Endodermal cell (in vitro differentiated cells): ENCODE measurements around the gene MACROH2A1. TPM values are rescaled to one million over a fixed set of nuclear protein-coding genes. Genes with fewer than 3 reads are reported as not detected.

ENCODE experiments used
- DNase-seq: peaks from one replicate; pipeline ENCODE4 v3.0.0-alpha.2; 2017
- H3K27ac ChIP-seq: 2 replicates; pipeline ENCODE4 v1.5.1; 2013; ENCODE audit warnings: mild to moderate bottlenecking, low read depth, low read length, moderate library complexity
- H3K27me3 ChIP-seq: 2 replicates; pipeline ENCODE4 v1.6.1; 2013; ENCODE audit warnings: mild to moderate bottlenecking, low read length, moderate library complexity; ENCODE audit not compliant: insufficient read depth, control insufficient read depth, poor library complexity, severe bottlenecking
- H3K36me3 ChIP-seq: 2 replicates; pipeline ENCODE4 v1.7.0; 2013; ENCODE audit warnings: mild to moderate bottlenecking, low read length, moderate library complexity; ENCODE audit not compliant: control insufficient read depth, insufficient read depth
- H3K4me1 ChIP-seq: one replicate; pipeline ENCODE4 v1.7.0; 2013; ENCODE audit warnings: low read length; ENCODE audit not compliant: control insufficient read depth, insufficient read depth
- H3K4me3 ChIP-seq: 2 replicates; pipeline ENCODE4 v1.5.1; 2013; ENCODE audit warnings: mild to moderate bottlenecking, low read length, moderate library complexity
- H3K9ac ChIP-seq: 2 replicates; pipeline ENCODE4 v1.6.1; 2013; ENCODE audit warnings: mild to moderate bottlenecking, low read length, moderate library complexity; ENCODE audit not compliant: poor library complexity, severe bottlenecking; ENCODE audit errors: extremely low read depth
- H3K9me3 ChIP-seq: 2 replicates; pipeline ENCODE4 v1.6.1; 2013; ENCODE audit warnings: mild to moderate bottlenecking, low read length, moderate library complexity; ENCODE audit not compliant: control insufficient read depth
- H3K27ac Mint-ChIP-seq: 2 replicates; pipeline ENCODE4 v1.8.0; 2020; ENCODE audit warnings: mixed read lengths
- H3K27me3 Mint-ChIP-seq: 2 replicates; pipeline ENCODE4 v1.8.0; 2021; ENCODE audit warnings: mild to moderate bottlenecking, mixed read lengths; ENCODE audit not compliant: insufficient read depth
- H3K36me3 Mint-ChIP-seq: 2 replicates; pipeline ENCODE4 v1.8.0; 2020; ENCODE audit warnings: low read depth, mixed read lengths
- H3K4me1 Mint-ChIP-seq: 2 replicates; pipeline ENCODE4 v1.8.0; 2020; ENCODE audit warnings: mixed read lengths
- H3K4me3 Mint-ChIP-seq: 2 replicates; pipeline ENCODE4 v1.8.0; 2020; ENCODE audit warnings: mild to moderate bottlenecking, moderate library complexity, mixed read lengths
- H3K9me3 Mint-ChIP-seq: 2 replicates; pipeline ENCODE4 v1.8.0; 2020; ENCODE audit warnings: mild to moderate bottlenecking, mixed read lengths
- WGBS, 2 experiments: methylation state at CpG; one replicate each; pipeline versions ENCODE4 v1.1.5 to v1.1.7; 2013; ENCODE audit warnings: missing lambda C conversion rate in 2 of 2, mixed read lengths in 1 of 2; ENCODE audit not compliant: insufficient coverage in 1 of 2, insufficient read length in 1 of 2; 5-methylcytosine and 5-hydroxymethylcytosine counted together
- total RNA-seq, 2 donors: library from RNA; stranded (reverse); fragmentation: NEBNext Ultra II Directional in 1 of 2; extraction: Animal tissue kit (Norgen Biotek cat#: 25700) in 1 of 2; gene quantifications; 2 replicates in 1 of 2; 3 replicates in 1 of 2; pipeline ENCODE4 v1.2.1, GENCODE V29; 2021
- TF ChIP-seq, protein P1 (sequence below): fragments of 200-600 bp; sonication (generic); conservative IDR thresholded peaks from 2 replicates; pipeline ENCODE4 v1.5.0; 2021; ENCODE audit warnings: antibody characterized with exemption, mild to moderate bottlenecking

MACROH2A1 gene
- total RNA-seq, 2 donors from 2014 or later: 256 to 288 TPM

- peaks cover 16% of the 10 kb centered on the region for H3K9me3 Mint-ChIP-seq
- H3K4me3 Mint-ChIP-seq: no peak overlapping the region
- H3K4me3 ChIP-seq: no peak overlapping the region
Observed at GRCh38 chr5:135429301-135430134, 30.5 kb upstream of the MACROH2A1 start.

DNA sequence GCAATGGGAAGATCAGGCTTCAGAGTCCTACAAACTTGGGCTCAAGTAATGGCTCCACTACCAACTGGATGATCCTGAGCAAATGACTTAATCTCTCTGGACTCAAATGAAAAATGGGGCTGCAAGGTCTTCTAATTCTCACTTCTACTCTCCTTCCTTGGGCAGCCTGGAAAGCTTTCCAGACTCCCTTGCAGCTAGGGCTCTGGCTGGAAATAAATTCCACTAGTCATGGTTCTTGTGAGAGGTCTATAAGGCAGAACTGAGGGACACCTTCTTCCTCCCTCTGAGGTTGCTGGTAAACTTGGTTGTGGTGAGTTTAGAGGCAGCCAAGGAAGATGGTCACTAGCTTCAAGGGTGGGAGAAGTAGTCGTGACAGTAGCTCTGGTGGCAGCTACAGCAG, 29.6 kb upstream of the MACROH2A1 start:
- peaks cover 12% of the 10 kb centered on the region for H3K27me3 Mint-ChIP-seq
- peaks cover 20% of the 10 kb centered on the region for H3K9me3 ChIP-seq
- no peaks in the 10 kb centered on the region for H3K36me3 Mint-ChIP-seq
- H3K27ac Mint-ChIP-seq: no peak overlapping the region
- TF ChIP-seq, protein P1, sequence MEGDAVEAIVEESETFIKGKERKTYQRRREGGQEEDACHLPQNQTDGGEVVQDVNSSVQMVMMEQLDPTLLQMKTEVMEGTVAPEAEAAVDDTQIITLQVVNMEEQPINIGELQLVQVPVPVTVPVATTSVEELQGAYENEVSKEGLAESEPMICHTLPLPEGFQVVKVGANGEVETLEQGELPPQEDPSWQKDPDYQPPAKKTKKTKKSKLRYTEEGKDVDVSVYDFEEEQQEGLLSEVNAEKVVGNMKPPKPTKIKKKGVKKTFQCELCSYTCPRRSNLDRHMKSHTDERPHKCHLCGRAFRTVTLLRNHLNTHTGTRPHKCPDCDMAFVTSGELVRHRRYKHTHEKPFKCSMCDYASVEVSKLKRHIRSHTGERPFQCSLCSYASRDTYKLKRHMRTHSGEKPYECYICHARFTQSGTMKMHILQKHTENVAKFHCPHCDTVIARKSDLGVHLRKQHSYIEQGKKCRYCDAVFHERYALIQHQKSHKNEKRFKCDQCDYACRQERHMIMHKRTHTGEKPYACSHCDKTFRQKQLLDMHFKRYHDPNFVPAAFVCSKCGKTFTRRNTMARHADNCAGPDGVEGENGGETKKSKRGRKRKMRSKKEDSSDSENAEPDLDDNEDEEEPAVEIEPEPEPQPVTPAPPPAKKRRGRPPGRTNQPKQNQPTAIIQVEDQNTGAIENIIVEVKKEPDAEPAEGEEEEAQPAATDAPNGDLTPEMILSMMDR: no peak
- no peak overlapping the region for H3K27ac ChIP-seq
- peaks cover 6% of the 10 kb centered on the region for H3K4me1 Mint-ChIP-seq
- no peak for DNase-seq
- 72 to 100% methylated on average over 1 of the region's 1 CpG for WGBS, 2 experiments
- no peaks in the 10 kb centered on the region for H3K27me3 ChIP-seq
- H3K4me1 ChIP-seq: peaks cover under 1% of the 10 kb centered on the region
- H3K9me3 Mint-ChIP-seq: peaks cover 16% of the 10 kb centered on the region
- H3K4me3 ChIP-seq: no peak overlapping the region
- H3K36me3 ChIP-seq: no peaks in the 10 kb centered on the region
- no peak overlapping the region for H3K9ac ChIP-seq
- H3K4me3 Mint-ChIP-seq: no peak overlapping the region

More at GRCh38 chr5:135429301-135430134, 30.5 kb upstream of the MACROH2A1 start:
- Mint-ChIP-seq H3K36me3 (no peaks in the 10 kb centered on the region), H3K27ac (no peak overlapping the region), H3K27me3 (peaks cover 12% of the 10 kb centered on the region), H3K4me1 (peaks cover 4% of the 10 kb centered on the region)
- H3K27me3 ChIP-seq: no peaks in the 10 kb centered on the region
- H3K36me3 ChIP-seq: no peaks in the 10 kb centered on the region
- TF ChIP-seq, protein P1: no peak
- no peak overlapping the region for H3K27ac ChIP-seq
- H3K9me3 ChIP-seq: peaks cover 20% of the 10 kb centered on the region
- H3K9ac ChIP-seq: no peak overlapping the region
- WGBS, 2 experiments: 84 to 85% methylated on average over 11 to 12 of the region's 12 CpGs
- no peak for DNase-seq
- no peaks in the 10 kb centered on the region for H3K4me1 ChIP-seq

DNA sequence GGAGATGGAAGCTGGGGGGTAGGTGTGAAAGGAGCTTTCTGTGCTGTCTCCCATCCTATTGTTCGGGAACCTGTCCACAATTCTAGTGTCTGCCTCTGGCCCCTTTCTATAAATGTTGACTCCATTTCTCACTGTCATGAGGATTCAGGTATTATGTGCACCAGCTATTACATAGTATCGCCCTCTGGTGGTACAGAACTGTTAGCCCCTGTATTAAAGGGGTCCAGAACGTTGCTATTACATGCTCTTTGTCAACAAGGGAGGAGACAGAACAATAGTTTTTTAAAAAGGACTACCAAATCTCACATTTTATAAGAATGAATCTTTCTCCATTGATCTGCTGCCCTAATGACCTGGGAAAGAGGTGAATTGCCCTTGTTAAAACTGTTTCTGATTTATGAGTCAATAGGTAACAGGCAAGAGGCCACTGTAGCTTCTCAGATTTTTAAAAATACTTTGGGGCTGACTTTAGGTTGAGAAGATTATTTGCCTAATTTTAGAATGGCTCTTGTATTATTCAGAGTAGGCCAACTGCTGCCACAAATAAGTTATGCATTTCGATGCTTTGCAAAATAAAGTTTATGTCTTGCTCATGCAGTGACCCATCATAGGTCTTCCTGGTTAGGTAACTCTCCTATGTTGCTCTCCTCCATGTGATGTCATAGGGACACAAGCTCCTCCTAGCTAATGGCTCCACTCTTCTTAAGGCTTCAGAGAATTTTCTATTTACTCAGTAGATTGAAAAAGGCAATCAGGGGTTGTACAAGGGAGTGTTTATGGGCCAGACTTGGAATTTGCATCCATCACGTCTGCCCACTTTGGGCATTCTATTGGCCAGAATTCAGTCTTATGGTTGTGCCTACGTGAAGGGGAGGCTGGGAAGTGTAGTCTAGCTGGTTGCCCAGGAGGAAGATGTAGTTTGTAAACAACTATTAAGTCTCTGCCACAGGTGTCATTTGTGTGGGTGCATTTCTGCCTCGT, 27.4 kb upstream of the MACROH2A1 start:
- peaks cover 8% of the 10 kb centered on the region for H3K4me1 ChIP-seq
- Mint-ChIP-seq H3K4me3 (no peak overlapping the region), H3K27ac (no peak overlapping the region), H3K4me1 (peaks cover 12% of the 10 kb centered on the region), H3K27me3 (peaks cover 14% of the 10 kb centered on the region), H3K9me3 (peaks cover 16% of the 10 kb centered on the region), H3K36me3 (no peaks in the 10 kb centered on the region)
- peak; percentile 63 for DNase-seq
- no peaks in the 10 kb centered on the region for H3K27me3 ChIP-seq
- WGBS, 2 experiments: 42 to 58% methylated on average over 6 to 7 of the region's 7 CpGs
- TF ChIP-seq, protein P1: peak; percentile 92
- H3K4me3 ChIP-seq: no peak overlapping the region
- H3K36me3 ChIP-seq: no peaks in the 10 kb centered on the region
- H3K27ac ChIP-seq: no peak overlapping the region
- peaks cover 20% of the 10 kb centered on the region for H3K9me3 ChIP-seq
- no peak overlapping the region for H3K9ac ChIP-seq
